Hematopoietic multipotent progenitor cell treated with erythropoietin and hydrocortisone succinate and interleukin-3 and kit ligand, for 8 days (in vitro differentiated cells): ENCODE data around the gene TBL3.

ENCODE experiments used
- DNase-seq: peaks from one replicate; pipeline ENCODE4 v3.0.0-alpha.2; 2015

Gene TBL3

DNA sequence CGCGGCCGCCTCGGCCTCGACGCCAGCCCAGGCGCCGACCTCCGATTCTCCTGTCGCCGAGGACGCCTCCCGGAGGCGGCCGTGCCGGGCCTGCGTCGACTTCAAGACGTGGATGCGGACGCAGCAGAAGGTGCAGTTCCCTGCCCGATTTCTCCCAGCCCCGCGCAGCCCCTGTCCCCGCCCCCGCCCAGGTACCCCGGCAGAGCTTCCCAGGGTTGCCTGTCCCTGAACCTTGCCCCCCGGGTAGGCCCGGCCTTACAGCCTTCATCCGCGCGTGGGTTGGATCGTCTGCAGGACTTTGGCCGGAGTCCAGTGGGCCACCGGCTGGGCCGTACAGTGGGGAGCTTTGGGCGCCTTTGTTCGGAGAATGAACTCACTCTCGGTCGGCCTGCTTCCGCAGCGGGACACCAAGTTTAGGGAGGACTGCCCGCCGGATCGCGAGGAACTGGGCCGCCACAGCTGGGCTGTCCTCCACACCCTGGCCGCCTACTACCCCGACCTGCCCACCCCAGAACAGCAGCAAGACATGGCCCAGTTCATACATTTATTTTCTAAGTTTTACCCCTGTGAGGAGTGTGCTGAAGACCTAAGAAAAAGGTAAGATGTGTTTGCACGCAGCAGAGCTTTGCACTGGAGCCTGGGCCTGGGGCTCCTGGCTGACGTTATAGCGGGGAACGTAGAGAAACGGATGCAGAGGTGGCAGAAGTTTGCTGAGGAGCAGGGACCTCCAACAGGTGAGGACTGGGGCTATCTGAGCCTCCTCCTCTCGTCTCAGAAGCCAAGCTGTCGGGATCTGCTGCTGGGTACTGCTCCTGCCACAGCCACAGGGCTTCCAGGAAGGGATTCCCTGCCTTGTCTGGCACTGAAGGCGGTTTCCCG lies 12.7 kb downstream of the TBL3 start:
- DNase-seq: no peak

DNA sequence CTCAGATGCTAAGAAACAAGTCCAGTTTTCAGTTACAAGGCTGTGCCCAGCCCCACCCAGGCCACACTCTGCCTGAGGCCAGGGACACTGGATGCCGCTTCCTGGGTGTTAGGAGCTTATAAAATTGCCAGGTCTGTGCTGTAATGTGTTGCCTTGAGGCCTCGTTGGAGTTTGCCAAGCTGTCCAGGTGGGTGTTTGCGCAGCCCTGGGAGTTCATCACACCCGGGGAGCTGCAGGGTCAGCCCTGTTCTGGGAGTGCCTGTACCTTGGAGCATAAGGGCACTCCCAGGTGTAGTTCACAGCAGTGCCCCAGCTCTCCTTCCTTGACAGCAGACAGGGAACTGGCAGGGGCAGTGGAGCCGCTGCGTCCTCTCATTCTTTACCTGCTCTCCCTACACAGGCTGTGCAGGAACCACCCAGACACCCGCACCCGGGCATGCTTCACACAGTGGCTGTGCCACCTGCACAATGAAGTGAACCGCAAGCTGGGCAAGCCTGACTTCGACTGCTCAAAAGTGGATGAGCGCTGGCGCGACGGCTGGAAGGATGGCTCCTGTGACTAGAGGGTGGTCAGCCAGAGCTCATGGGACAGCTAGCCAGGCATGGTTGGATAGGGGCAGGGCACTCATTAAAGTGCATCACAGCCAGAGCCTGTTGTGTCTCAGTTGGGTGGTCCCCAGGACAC lies 13.8 kb downstream of the TBL3 start:
- DNase-seq: no peak

DNA sequence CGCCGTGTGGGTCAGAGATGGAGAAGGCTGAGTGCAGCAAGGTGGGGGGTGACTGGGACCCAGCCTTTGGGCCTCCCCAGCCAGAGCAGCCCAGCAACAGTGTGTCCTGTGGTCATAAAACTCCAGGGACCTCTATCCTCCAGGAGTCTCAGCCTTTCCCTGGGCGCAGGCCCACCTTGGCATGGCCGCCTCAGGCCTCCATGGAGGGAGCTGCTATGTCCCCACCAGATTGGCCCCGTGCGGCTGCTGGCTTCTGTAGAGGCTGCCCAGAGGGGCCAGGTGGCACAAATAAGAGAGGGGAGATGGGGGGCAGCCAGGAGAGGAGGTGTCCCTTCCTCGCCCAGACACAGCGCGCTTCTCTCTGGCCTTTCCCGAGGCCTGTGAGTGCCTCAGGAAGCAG lies 15.3 kb downstream of the TBL3 start:
- no peak for DNase-seq

DNA sequence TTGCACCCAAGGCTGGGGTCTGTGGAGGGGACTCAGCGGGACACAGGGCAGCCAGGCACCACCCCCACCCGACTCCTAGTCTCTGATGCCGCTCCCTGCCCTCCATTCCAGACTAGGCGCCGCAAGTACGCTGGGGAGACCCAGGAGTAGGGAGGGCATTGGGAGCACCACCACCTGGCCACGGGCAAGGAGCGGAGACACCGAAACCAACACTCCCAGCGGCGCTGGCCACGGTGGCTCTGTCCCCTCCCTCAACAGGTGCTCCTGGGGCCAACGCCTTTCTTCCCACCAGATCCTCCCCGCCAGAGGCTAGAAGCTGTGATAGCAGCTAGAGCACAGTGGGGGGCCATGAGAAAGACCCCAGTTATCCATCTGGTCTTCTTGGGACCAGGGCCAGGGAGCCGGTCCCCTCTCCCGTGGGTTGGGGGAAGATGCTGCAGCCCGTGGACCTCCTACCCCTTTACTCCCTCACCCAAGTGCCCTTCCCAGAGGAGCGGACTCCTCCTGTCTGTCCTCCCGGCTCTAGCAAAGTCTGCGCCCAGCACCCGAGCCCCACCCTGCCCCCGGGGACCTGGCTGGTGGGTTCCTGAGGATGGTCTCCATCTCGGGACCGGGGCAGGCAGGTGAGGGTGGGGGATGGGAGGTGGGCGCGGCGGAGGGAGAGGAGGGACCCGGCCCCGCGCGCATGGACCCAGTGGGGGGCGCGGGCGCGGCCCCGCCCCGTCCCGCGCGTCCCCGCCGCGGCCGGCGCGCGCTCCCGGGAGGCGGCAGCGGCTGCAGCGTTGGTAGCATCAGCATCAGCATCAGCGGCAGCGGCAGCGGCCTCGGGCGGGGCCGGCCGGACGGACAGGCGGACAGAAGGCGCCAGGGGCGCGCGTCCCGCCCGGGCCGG lies 17.6 kb downstream of the TBL3 start, which contains the start of gene SYNGR3:
Gene SYNGR3 (plus strand): TSS at position 762 of the 892 bp plus-strand sequence. CDS start 133 bp downstream, outside the sequence.
- DNase-seq: no peak

DNA sequence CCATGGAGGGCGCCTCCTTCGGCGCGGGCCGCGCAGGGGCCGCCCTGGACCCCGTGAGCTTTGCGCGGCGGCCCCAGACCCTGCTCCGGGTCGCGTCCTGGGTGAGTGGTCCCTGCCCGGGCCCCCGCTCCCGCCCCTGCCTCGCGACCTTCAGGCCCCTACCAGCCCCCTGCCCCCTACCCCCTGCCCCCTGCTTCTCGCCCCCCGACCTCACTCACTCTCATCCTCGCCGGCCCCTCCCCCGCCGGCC lies 18.2 kb downstream of the TBL3 start:
- no peak for DNase-seq

DNA sequence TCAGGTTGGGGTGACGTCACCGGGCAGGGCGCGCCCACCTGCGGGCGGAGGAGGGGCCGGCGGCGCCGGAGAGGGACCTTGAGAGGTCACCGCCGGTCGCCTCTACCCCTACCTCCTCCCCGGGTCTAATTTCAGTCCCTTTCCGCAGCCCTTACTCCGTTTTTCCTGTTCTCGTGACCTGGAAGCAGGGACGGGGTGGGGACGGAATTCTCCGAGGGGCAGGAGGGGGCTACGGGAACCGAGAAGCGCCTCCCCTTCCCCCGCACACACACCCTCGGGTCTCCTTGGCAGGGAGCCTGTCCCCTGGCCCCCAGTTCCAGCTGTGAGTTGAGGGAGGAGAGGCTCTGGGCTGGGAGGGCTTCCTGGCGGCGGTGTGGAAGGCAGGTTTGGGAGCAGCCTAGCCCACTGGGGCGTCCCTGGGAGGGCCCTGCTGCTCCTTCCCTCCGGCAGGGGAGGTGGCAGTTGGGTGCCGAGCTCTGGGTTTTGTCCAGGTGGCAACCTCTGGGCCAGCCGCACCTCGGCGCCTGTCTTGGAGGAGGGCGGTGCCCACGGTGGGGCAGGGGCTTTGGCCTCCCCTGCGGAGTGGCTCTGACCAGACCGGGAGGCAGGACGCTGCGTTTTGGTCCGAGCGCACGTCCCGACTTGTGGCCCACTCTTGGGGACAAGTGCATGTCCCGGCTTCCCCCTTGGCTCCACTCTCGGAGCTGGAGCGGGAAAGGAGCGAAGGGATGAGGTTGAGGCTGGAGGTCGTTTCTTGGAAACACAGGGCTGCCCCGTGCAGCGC lies 18.7 kb downstream of the TBL3 start:
- no peak for DNase-seq

DNA sequence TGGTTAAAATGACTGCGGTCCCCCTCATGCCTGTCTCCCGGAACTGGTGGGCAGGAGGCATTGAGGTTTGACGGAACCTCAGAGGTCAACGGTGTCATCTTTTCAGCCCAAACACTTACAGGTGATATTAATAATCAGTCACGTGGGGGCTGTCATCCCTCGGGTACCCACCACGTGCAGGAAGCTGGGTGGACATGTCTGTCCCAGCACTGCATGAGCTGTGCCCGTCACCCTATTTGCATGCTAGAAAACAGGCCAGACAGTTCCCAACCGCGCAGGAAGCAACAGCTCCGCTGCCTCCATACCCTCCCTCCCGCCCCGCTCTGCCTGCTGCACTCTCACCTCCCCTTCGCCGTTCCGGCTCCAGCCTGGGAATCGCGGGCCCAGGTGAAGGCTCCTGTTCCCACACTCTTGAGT lies 19.3 kb downstream of the TBL3 start:
- no peak for DNase-seq

DNA sequence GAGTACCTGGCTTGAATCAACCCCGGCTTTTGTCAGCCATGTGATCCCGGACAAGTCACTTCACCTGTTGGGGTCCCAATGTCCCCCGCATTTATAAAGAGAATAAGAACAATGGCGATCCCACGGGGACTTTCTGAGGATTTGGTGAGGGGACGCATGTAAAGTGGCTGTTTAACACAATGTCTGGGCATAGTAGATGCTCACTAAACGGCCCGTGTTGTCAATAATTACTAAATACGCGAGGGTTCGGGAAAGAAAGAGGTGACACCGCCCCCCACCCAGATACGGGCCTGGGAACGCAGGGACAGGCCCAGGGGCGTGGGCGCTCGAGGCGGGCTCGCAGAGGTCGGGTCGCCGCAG lies 19.7 kb downstream of the TBL3 start:
- DNase-seq: no peak

DNA sequence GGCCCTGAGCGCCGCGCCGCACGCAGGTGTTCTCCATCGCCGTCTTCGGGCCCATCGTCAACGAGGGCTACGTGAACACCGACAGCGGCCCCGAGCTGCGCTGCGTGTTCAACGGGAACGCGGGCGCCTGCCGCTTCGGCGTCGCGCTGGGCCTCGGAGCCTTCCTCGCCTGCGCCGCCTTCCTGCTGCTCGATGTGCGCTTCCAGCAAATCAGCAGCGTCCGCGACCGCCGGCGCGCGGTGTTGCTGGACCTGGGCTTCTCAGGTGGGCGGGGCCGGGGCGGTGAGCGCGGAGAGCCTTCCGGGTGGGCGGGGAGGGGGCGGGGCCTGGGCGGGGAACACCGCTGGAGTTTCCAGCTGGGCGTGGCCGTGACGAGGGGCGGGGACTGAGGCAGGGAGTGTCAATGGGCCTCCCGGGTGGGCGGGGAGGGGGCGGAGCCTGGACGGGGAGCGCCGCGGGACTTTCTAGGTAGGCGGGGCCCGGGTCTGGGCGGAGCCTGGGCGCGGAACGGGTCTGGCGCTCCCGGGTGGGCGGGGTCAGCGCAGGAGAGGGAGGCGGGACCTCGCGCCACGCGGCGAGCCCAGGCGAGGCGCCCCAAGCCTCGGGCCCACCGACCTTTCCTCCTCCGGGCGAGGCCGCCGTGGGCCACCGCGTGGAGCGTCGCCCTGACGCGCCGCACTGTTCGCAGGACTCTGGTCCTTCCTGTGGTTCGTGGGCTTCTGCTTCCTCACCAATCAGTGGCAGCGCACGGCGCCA lies 20.3 kb downstream of the TBL3 start:
- peak; percentile 89 for DNase-seq

DNA sequence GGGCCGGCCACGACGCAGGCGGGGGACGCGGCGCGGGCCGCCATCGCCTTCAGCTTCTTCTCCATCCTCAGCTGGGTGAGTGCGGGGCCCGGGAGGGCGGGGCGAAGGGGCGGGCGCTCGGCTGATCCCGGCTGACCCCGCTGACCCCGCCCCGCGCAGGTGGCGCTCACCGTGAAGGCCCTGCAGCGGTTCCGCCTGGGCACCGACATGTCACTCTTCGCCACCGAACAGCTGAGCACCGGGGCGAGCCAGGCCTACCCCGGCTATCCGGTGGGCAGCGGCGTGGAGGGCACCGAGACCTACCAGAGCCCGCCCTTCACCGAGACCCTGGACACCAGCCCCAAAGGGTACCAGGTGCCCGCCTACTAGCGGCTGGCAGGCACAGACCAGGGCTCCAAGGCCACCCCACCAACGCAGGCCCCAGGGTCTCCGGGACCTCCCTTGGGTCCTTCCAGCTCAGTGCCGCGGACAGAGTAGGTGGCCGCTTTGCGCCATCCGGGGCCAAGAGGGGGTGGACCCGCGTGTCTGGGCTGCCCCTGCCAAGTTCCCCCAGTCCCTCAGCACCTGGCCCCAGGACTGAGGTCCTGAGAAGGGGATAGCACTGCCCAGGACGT lies 21.0 kb downstream of the TBL3 start:
- DNase-seq: no peak

DNA sequence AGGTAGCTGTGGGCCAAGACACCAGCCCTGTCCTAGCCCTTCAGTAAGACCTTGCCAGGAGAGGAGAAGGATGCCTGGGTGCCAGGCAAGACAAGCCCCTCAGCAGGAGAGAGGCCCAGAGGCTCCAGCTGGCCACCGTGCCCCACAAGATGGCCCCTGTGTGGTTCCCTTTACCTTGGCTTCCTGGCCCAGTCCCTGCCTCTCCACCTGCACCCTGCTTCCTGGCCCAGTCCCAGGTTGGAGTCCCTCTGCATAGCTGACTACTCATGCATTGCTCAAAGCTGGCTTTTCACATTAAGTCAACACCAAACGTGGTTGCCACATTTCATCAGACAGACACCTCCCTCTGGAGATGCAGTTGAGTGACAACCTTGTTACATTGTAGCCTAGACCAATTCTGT lies 21.9 kb downstream of the TBL3 start:
- DNase-seq: no peak

DNA sequence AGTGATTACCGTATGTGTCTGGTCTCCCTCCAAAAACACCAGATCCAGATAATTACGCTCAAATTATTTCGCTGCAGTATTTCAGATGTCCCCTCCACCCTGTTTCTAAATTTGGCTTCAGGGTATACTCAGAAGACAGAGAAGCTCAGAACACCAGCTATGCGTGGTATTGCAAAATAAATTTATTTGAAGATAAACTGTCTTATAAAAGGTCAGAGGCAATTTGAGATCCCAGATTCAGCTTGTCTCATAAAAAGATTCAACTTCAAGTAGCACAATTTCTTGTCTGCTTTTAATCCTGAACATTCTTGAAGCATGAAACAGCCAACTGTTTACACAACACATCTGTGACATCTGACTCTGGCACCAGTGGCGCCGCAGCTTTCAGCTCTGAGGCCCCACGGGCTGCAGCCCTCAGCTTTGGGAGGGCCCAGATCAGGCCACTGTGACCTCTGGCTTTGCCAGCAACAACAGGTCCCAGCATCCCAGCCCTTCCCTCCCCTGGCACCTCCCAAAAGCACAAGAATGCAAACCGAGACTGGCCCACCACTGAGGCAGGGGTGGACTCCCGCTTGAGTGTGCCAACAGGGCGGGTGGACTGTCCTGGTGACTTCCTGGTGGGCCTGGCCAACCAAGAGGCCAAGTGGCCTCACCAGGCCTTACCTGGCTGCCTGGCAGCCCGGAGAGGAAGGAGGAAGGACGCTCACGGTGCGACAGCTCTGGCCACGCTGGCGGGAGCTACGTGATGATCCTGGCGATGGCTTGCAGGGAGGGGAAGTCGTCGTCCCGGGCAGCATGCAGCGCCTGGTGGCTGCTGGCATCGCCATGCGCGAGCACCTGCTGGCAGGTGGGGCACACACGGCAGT lies 25.9 kb downstream of the TBL3 start:
- no peak for DNase-seq

DNA sequence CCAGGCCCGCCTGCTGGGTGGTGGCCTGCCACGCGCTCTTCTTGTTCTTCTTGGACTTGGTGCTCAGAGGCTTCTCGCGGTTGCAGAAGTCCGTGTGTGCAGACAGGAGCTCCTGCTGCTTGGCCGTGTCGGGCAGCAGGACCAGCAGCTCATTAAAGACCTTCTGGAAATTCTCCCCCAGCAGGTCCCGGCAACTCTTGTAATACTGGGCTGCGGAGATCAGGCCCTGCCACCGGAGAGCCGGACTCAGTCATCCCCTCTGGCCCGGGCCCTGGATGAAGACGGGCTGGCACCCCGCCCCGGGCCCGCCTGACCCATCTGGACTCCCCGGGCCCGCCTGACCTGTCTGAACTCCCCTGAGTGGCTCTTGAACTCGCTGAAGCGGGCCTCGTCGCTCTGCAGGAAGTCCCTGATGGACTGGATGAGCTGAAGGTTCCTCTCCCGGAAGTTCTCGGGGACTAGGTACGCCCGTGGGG lies 26.5 kb downstream of the TBL3 start:
- no peak for DNase-seq

DNA sequence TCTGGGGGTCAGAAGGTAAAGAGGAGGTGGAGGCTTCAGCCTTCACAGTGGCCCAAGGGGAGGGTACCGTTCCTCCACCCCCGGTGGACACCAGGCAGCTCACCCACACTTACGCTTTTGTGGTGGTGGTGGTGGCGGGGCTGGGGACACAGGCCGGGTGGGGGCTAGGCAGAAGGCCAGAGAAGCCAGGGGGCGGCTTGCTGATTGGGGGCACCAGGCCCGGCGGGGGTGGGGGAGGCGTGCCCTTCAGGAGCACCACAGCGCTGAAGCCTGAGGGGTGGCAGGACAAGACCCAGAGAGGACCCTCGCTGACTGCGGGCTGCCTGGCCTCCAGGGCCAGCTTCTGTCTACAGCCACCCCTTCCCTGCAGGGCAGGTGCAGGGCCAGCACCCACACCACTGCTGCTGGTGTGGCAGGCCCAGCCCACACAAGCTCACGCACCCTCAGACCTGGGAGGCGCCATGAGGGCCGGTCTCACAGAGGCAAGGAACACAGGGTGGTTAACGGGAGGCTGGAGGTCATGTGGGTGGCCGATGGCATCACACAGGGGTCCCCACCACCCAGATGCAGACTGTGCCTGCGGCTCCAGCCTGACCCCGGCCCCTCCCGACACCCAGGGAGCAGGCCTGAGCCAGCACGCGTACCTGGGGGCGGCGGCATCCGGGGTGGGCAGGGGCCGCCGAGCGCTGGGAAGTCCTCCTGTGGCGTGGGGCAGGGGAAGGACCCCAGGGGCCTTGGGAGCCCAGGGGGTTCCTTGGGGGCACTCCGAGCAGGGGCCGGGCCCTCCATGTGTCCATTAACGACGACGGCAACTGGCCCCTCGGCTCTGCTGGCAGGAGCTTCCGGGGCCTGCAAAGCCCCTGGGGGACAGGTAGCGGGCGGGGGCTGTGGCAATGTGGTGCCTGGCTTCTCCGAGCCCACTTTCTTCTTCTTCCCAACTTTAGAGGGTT lies 27.3 kb downstream of the TBL3 start:
- DNase-seq: no peak

DNA sequence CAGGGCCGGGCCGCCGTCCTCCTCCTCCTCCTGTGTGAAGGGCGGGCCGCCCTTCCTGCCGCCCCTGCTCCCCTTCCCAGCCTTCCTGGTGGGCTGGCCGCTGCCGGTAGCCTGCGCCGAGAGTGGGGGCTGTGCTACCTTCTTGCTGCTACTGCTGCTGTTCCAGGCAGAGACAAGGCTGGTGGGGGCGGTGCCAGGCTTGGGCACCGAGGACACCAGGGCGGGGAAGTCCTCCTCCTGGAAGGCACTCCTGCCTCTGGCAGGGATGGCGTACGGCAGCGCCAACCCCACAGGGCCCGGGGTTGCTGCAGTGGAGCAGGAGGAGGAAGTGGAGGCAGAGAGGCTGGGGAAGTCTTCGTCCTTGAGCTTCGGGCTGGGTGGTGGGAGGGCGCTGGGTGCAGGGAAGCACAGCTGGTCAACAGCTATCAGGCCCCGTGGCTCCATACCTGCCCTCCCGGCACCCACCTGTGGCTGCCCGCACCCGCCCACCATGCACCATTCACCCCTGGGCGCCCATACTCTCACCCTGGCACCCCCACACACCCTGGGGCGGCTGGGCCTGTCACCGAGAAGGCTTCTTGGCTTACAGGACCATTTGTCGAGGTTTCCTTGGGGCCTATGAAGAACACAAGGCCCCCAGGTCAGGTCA lies 28.1 kb downstream of the TBL3 start:
- no peak for DNase-seq

DNA sequence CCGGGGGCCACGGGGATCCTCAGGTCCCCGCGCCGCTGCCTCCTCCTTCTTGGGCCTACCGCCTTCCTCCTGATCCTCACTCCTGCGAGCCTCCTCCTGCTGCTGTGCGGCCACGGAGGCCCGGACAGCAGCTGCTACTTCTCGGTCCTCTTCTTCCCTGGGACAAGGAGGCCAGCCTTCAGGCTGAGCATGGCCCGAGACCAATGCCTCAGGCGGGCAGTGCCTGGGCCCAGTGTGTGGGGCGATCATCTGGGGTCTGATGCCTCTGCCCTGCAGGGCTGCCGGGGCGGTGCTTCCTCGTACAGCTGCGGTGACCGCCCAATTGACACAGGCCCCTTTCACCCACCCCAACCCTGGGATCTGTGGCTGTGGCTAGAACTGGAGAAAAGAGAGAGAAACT lies 29.2 kb downstream of the TBL3 start:
- no peak for DNase-seq

DNA sequence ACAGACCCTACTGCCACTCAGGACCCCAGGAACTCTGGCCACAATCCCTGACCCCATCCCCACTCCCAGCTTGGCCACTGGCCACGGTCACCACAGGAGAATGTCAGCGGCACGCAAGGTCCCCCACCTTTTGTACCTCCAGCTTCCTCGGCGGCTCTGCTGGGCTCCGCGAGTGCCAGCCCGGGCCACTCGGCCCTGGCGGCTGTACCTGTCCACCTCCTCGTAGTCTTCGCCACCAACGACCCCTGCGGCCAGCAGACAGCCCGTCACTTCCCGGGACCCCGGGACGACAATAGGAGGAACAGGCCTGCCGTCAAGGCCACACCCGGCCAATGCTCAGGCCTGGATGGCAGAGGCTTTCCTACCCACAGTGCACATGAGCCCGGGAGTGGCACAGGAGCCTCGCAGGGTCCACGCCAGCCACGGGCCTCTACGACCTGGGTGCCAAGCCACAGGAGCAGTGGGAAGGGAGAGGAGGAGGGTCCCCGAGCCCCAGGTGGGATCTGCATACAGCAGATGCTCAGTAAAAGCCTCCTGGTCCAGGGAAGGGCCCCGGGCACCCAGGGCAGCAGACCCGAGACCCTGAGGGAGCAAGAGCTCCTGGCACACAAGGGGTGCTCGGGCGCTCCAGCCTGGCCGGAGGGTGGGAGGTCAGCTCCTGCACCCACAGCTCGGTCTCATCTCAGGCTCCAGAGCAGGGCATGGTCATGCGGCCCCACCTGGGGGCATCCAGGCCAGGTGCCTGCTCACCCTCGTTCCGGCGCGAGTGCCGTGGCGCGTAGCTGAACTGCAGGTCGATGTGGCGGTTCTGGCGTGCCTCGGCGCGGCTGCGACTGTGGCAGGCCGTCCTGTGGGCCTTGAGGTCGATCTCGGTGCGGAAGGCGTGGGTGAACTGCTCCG lies 29.9 kb downstream of the TBL3 start:
- no peak for DNase-seq
